ENCODE measurements around the gene SOSTDC1. TPM values are rescaled to one million over a fixed set of nuclear protein-coding genes. Genes with fewer than 3 reads are reported as not detected.

Gene SOSTDC1
- total RNA-seq, 1 donor from 2014 or later = not detected

GRCh38 chr7:16484453-16485158 is 19.1 kb upstream of the SOSTDC1 start:
- no peaks in the 10 kb centered on the region for H3K36me3 Mint-ChIP-seq (ENCODE audit: unreplicated experiment)
- no peaks in the 10 kb centered on the region for H3K4me1 Mint-ChIP-seq (ENCODE audit: unreplicated experiment)
- H3K27ac Mint-ChIP-seq (ENCODE audit: unreplicated experiment) = no peak overlapping the region
- H3K4me3 Mint-ChIP-seq (ENCODE audit: unreplicated experiment) = no peak overlapping the region
- no peaks in the 10 kb centered on the region for H3K9me3 Mint-ChIP-seq (ENCODE audit: unreplicated experiment)
- TF ChIP-seq, protein P1, sequence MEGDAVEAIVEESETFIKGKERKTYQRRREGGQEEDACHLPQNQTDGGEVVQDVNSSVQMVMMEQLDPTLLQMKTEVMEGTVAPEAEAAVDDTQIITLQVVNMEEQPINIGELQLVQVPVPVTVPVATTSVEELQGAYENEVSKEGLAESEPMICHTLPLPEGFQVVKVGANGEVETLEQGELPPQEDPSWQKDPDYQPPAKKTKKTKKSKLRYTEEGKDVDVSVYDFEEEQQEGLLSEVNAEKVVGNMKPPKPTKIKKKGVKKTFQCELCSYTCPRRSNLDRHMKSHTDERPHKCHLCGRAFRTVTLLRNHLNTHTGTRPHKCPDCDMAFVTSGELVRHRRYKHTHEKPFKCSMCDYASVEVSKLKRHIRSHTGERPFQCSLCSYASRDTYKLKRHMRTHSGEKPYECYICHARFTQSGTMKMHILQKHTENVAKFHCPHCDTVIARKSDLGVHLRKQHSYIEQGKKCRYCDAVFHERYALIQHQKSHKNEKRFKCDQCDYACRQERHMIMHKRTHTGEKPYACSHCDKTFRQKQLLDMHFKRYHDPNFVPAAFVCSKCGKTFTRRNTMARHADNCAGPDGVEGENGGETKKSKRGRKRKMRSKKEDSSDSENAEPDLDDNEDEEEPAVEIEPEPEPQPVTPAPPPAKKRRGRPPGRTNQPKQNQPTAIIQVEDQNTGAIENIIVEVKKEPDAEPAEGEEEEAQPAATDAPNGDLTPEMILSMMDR (IDR thresholded peaks at IDR 0.05) = no peak
- H3K27me3 Mint-ChIP-seq (ENCODE audit: unreplicated experiment) = no peaks in the 10 kb centered on the region
- no peak for DNase-seq (ENCODE audit: extremely low spot score, unreplicated experiment)

GRCh38 chr7:16479591-16479990 is 14.1 kb upstream of the SOSTDC1 start:
- H3K27ac Mint-ChIP-seq (ENCODE audit: unreplicated experiment) = no peak overlapping the region
- TF ChIP-seq, protein P1 (IDR thresholded peaks at IDR 0.05) = no peak
- H3K9me3 Mint-ChIP-seq (ENCODE audit: unreplicated experiment) = no peaks in the 10 kb centered on the region
- H3K4me1 Mint-ChIP-seq (ENCODE audit: unreplicated experiment) = no peaks in the 10 kb centered on the region
- no peak overlapping the region for H3K4me3 Mint-ChIP-seq (ENCODE audit: unreplicated experiment)
- peaks cover 2% of the 10 kb centered on the region for H3K27me3 Mint-ChIP-seq (ENCODE audit: unreplicated experiment)
- no peaks in the 10 kb centered on the region for H3K36me3 Mint-ChIP-seq (ENCODE audit: unreplicated experiment)
- no peak for DNase-seq (ENCODE audit: extremely low spot score, unreplicated experiment)

- TF ChIP-seq, protein P1 (IDR thresholded peaks at IDR 0.05) = no peak
- no peaks in the 10 kb centered on the region for H3K9me3 Mint-ChIP-seq (ENCODE audit: unreplicated experiment)
- peaks cover 2% of the 10 kb centered on the region for H3K27me3 Mint-ChIP-seq (ENCODE audit: unreplicated experiment)
- no peaks in the 10 kb centered on the region for H3K4me1 Mint-ChIP-seq (ENCODE audit: unreplicated experiment)
- H3K27ac Mint-ChIP-seq (ENCODE audit: unreplicated experiment) = no peak overlapping the region
- no peak overlapping the region for H3K4me3 Mint-ChIP-seq (ENCODE audit: unreplicated experiment)
- no peaks in the 10 kb centered on the region for H3K36me3 Mint-ChIP-seq (ENCODE audit: unreplicated experiment)
- DNase-seq (ENCODE audit: extremely low spot score, unreplicated experiment) = no peak
Measured at GRCh38 chr7:16479161-16479560, 13.6 kb upstream of the SOSTDC1 start.

- Mint-ChIP-seq H3K9me3 (ENCODE audit: unreplicated experiment) (no peaks in the 10 kb centered on the region), H3K36me3 (ENCODE audit: unreplicated experiment) (no peaks in the 10 kb centered on the region), H3K27me3 (ENCODE audit: unreplicated experiment) (peaks cover under 1% of the 10 kb centered on the region), H3K27ac (ENCODE audit: unreplicated experiment) (no peak overlapping the region), H3K4me3 (ENCODE audit: unreplicated experiment) (no peak overlapping the region), H3K4me1 (ENCODE audit: unreplicated experiment) (no peaks in the 10 kb centered on the region)
- DNase-seq (ENCODE audit: extremely low spot score, unreplicated experiment) = no peak
- TF ChIP-seq, protein P1 (IDR thresholded peaks at IDR 0.05) = no peak
Measured at GRCh38 chr7:16471933-16472332, 6.4 kb upstream of the SOSTDC1 start.

- Mint-ChIP-seq H3K4me1 (ENCODE audit: unreplicated experiment) (peaks cover 12% of the 10 kb centered on the region), H3K36me3 (ENCODE audit: unreplicated experiment) (no peaks in the 10 kb centered on the region), H3K4me3 (ENCODE audit: unreplicated experiment) (no peak overlapping the region), H3K9me3 (ENCODE audit: unreplicated experiment) (no peaks in the 10 kb centered on the region), H3K27me3 (ENCODE audit: unreplicated experiment) (peaks cover 9% of the 10 kb centered on the region), H3K27ac (ENCODE audit: unreplicated experiment) (no peak overlapping the region)
- DNase-seq (ENCODE audit: extremely low spot score, unreplicated experiment) = no peak
- TF ChIP-seq, protein P1 (IDR thresholded peaks at IDR 0.05) = no peak
Measured at GRCh38 chr7:16463949-16464715, 1.4 kb downstream of the SOSTDC1 start.
